ENCODE results near the gene FFAR3. TPM values are rescaled to one million over a fixed set of nuclear protein-coding genes. Genes with fewer than 3 reads are reported as not detected.
A peak's percentile ranks its signal among the peaks of the same experiment; 100 is the strongest.

The FFAR3 gene
- total and polyA plus RNA-seq, 9 of the 15 experiments (the other 6 are each of a cell fraction or from before 2014, with no cell fraction given), result not detected

DNA sequence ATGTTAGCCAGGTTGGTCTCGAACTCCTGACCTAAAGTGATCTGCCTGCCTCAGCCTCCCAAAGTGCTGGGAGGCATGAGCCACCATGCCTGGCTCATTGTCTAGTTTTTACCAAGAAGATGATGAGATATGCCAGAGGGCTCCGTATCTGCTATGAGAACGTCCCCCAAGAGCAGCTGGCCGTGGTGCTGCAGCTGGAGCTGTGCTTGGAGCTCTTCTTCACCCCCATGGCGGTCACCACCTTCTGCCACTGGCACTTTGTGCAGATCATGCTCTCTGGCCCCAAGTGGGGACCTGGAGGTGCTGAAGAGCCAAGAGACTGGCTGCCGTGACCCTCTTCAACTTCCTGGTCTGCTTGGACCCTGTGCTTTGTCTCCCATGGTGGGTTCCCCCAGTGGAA, 49.4 kb downstream of the FFAR3 start:
- no peak for TF ChIP-seq PTTG1 (tag; IDR thresholded peaks at IDR 0.05; ENCODE audit: low read depth)
- TF ChIP-seq, protein P1, sequence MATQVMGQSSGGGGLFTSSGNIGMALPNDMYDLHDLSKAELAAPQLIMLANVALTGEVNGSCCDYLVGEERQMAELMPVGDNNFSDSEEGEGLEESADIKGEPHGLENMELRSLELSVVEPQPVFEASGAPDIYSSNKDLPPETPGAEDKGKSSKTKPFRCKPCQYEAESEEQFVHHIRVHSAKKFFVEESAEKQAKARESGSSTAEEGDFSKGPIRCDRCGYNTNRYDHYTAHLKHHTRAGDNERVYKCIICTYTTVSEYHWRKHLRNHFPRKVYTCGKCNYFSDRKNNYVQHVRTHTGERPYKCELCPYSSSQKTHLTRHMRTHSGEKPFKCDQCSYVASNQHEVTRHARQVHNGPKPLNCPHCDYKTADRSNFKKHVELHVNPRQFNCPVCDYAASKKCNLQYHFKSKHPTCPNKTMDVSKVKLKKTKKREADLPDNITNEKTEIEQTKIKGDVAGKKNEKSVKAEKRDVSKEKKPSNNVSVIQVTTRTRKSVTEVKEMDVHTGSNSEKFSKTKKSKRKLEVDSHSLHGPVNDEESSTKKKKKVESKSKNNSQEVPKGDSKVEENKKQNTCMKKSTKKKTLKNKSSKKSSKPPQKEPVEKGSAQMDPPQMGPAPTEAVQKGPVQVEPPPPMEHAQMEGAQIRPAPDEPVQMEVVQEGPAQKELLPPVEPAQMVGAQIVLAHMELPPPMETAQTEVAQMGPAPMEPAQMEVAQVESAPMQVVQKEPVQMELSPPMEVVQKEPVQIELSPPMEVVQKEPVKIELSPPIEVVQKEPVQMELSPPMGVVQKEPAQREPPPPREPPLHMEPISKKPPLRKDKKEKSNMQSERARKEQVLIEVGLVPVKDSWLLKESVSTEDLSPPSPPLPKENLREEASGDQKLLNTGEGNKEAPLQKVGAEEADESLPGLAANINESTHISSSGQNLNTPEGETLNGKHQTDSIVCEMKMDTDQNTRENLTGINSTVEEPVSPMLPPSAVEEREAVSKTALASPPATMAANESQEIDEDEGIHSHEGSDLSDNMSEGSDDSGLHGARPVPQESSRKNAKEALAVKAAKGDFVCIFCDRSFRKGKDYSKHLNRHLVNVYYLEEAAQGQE (IDR thresholded peaks at IDR 0.05; ENCODE audit: borderline replicate concordance), result peak; percentile 63
- TF ChIP-seq, protein P1 (CRISPR knock-in tag; IDR thresholded peaks at IDR 0.05; ENCODE audit: low read depth), result no peak
- no peak for TF ChIP-seq ESRRB (CRISPR knock-in tag; IDR thresholded peaks at IDR 0.05; ENCODE audit: borderline replicate concordance)
- TF ChIP-seq, protein P2, sequence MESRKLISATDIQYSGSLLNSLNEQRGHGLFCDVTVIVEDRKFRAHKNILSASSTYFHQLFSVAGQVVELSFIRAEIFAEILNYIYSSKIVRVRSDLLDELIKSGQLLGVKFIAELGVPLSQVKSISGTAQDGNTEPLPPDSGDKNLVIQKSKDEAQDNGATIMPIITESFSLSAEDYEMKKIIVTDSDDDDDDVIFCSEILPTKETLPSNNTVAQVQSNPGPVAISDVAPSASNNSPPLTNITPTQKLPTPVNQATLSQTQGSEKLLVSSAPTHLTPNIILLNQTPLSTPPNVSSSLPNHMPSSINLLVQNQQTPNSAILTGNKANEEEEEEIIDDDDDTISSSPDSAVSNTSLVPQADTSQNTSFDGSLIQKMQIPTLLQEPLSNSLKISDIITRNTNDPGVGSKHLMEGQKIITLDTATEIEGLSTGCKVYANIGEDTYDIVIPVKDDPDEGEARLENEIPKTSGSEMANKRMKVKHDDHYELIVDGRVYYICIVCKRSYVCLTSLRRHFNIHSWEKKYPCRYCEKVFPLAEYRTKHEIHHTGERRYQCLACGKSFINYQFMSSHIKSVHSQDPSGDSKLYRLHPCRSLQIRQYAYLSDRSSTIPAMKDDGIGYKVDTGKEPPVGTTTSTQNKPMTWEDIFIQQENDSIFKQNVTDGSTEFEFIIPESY (CRISPR knock-in tag; IDR thresholded peaks at IDR 0.05), result no peak
- TF ChIP-seq MYNN (IDR thresholded peaks at IDR 0.05), result no peak
- TF ChIP-seq MYNN (CRISPR knock-in tag; IDR thresholded peaks at IDR 0.05), result no peak
- POLR2A ChIA-PET, result interaction anchor here (0.6 to 1.2 kb wide), 3 partner anchors 10 to 398 kb away, joined by 3 to 4 read pairs (median 4); no protein-coding TSS in a partner anchor
- 9% methylated on average over 6 of the region's 6 CpGs for WGBS (ENCODE audit: insufficient coverage, low coverage, missing lambda C conversion rate)
- Histone ChIP-seq H3K36me3 (ENCODE audit: control insufficient read depth, insufficient read depth, low read length) (no peaks in the 10 kb centered on the region), H3K27me3 (ENCODE audit: control insufficient read depth in 2 of 2, insufficient read depth in 2 of 2, low read length in 2 of 2) (peaks cover 19 to 27% of the 10 kb centered on the region in 2 experiments), H3K27ac (ENCODE audit: extremely low read depth, low read depth, low read length) (no peak overlapping the region), H3K4me2 (ENCODE audit: insufficient read depth, low read length) (no peak overlapping the region), H2AFZ (ENCODE audit: low read depth, low read length) (no peak overlapping the region), H3K4me1 (replicated peaks in 1 of 2; ENCODE audit: control insufficient read depth in 2 of 2, insufficient read depth in 2 of 2, low read length in 2 of 2) (peaks cover 6 to 9% of the 10 kb centered on the region in 2 experiments; a peak in 3 of 5 replicates), H3K9ac (ENCODE audit: insufficient read depth in 1 of 2, low read depth in 2 of 2, low read length in 2 of 2) (no peak overlapping the region), H3K4me3 (no peak overlapping the region), H4K20me1 (replicated peaks; ENCODE audit: control insufficient read depth, insufficient read depth, low read length) (no peaks in the 10 kb centered on the region), H3K79me2 (ENCODE audit: control insufficient read depth, insufficient read depth, low read length) (no peaks in the 10 kb centered on the region), H3K9me3 (replicated peaks; ENCODE audit: control insufficient read depth, insufficient read depth, low read depth, low read length) (no peaks in the 10 kb centered on the region), H3K9me1 (ENCODE audit: control insufficient read depth, insufficient read depth, low read length) (no peaks in the 10 kb centered on the region)
- in situ Hi-C loops (cut with MboI), result no loop called here
- ATAC-seq, result no peak
- no peak for FAIRE-seq
- no TSS peak for BruUV-seq (replicated peaks)
- CTCF ChIA-PET (ENCODE audit: low intra/inter-chr PET ratio), result no interaction called here
- intact Hi-C loops (cut with micrococcal nuclease), result no loop called here
- DNase-seq (ENCODE audit: extremely low read depth in 1 of 4, low spot score in 3 of 4), result no peak
